ENCODE measurements around the gene TSPAN5.

- no peak for TF ChIP-seq CTCF (IDR thresholded peaks at IDR 0.05)
- no peak for TF ChIP-seq POLR2A (IDR thresholded peaks at IDR 0.05)
Measured at GRCh38 chr4:98618680-98619079, 39.7 kb downstream of the TSPAN5 start.

All from lower leg skin (tissue), 3 donors.